GM21367 (cell line): Measurements from ENCODE around the gene CRBN.
A peak's percentile ranks its signal among the peaks of the same experiment; 100 is the strongest.

Source experiments
- ATAC-seq: cut with Tn5 transposase; IDR thresholded peaks from one replicate; pipeline ENCODE4 v1.9.1; 2021; ENCODE audit not compliant: unreplicated experiment

CRBN gene

DNA sequence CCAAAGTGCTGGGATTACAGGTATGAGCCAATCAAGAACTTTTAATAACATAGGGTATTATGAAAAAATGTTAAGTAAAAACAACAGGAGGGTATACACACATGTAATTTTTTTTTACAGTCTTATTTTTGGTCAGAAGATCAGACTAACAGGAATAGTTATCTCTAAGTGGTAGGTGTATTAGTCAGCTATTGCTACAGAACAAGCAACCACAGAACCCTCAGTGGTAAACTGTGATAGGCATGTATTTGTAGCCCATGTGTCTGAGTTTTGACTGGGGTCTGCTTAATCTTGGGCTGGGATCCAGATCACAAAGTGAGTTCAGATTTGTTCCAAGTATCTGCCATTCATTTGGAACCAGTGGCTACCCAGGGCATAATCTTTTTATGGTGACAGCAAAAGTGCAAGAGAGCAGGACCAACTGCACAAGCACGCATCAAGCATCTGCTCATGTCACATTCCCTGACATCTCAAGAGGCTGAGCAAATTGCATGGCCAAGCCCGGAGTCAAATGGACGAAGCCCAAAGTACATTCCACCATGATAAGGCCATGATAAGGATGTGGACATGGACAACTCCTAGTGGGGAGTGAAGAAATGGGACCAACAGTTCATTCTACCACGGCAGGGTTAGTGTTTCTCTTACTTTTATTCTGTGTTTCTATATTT is 66.3 kb downstream of the CRBN start:
- ATAC-seq = no peak

GRCh38 chr3:3110749-3111361 is 68.6 kb downstream of the CRBN start:
- ATAC-seq = no peak

DNA sequence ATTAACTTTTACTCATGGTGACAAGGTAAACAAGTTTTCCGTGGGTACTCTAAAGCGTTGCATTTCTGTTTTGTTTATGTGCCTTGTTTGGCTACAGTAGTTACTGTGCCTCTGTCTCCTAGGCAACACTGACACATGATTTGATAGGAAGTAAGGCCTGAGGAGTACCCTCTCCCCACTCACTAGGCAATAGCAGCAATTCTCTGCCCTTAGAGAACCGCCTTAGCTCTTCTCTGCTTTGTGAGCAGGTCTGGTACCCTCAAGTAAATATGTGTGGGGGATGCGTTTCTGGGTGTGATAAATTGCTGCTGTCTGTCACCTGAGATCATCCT is 69.2 kb downstream of the CRBN start, which contains the start of gene IL5RA:
IL5RA (minus strand) TSS at position 76 of the 332 bp plus-strand sequence. CDS start 5,390 bp downstream, outside the sequence.
- no peak for ATAC-seq

- peak; percentile 82 for ATAC-seq
These were observed 69.8 kb downstream of the CRBN start for GRCh38 chr3:3109407-3110298.

- peak; percentile 33 for ATAC-seq
These were observed 71.6 kb downstream of the CRBN start for GRCh38 chr3:3107858-3108257.

- ATAC-seq = no peak
These were observed 72.3 kb downstream of the CRBN start for GRCh38 chr3:3107181-3107580.

DNA sequence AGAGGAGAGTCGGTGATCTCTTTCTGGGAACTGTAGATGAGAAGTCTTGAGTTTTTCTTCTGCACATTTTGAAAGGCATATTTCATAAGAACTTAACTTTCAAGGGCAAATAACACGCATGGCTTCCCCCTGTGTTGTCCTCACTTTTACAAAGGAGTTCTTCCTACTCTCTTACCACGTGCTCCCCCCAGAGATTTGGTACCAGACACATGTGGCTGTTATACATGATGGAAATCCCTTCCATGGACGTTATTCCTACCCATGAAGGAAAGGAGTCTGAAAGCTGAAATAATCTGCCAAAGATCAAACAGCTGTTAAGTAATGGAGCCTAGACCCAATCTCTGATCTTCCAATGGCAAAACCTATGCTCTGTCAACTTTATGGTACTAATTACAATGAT is 73.7 kb downstream of the CRBN start:
- ATAC-seq = no peak

GRCh38 chr3:3105246-3105645 is 74.2 kb downstream of the CRBN start:
- ATAC-seq = no peak

- no peak for ATAC-seq
These were observed 76.7 kb downstream of the CRBN start for GRCh38 chr3:3102751-3103150.

- ATAC-seq = peak; percentile 41
These were observed 77.6 kb downstream of the CRBN start for GRCh38 chr3:3101660-3102458.
